Mucosa of descending colon (tissue), 3 donors: ENCODE data around the gene DLGAP4. TPM values are rescaled to one million over a fixed set of nuclear protein-coding genes. Genes with fewer than 3 reads are reported as not detected.

Experiments
- ATAC-seq: fragments of 200-7000 bp; cut with Tn5 transposase; one replicate; pipeline ENCODE4 v1.9.1; 2020; ENCODE audit warnings: mild to moderate bottlenecking, moderate library complexity
- DNase-seq, 3 donors: peaks; one replicate each; pipeline ENCODE4 v3.0.0-alpha.2; 2020
- H3K36me3 ChIP-seq: fragments of 200-600 bp; one replicate; pipeline ENCODE4 v1.8.0; 2021; ENCODE audit warnings: low read depth, mild to moderate bottlenecking
- H3K4me1 ChIP-seq: fragments of 200-600 bp; one replicate; pipeline ENCODE4 v1.8.0; 2021; ENCODE audit warnings: low read depth, mild to moderate bottlenecking
- H3K4me3 ChIP-seq: fragments of 200-600 bp; one replicate; pipeline ENCODE4 v1.8.0; 2021; ENCODE audit warnings: mild to moderate bottlenecking
- H3K9me3 ChIP-seq: fragments of 200-600 bp; one replicate; pipeline ENCODE4 v1.8.0; 2021; ENCODE audit warnings: mild to moderate bottlenecking
- intact Hi-C, 2 donors: fragments of 100-400 bp; cut with DNase I in 1 of 2; cut with micrococcal nuclease in 1 of 2; formaldehyde crosslinking; loops; one replicate each; pipeline versions ENCODE4 v1.11.0 to v1.11.1; 2022; cut with DNase I, micrococcal nuclease
- total RNA-seq, 3 donors: library from RNA; stranded (reverse); fragmentation: NEBNext Ultra II Directional in 2 of 3; extraction: Animal tissue kit (Norgen Biotek cat#: 25700) in 2 of 3; gene quantifications; one replicate each; pipeline versions ENCODE4 v1.2.1 to v1.2.4, GENCODE V29; 2021 to 2023
- TF ChIP-seq, protein P1 (sequence below): fragments of 200-600 bp; IDR thresholded peaks from one replicate; pipeline ENCODE4 v1.8.0; 2022; ENCODE audit warnings: antibody characterized with exemption, mild to moderate bottlenecking
- donor health status: DM: no; HTN: no; CAD: no; lungs with moderate emphysema.
- donor health status: DM: no; HTN: no; CAD: no.
- donor health status: DM: no; HTN: yes; CAD: no.

DLGAP4 gene
- total RNA-seq, 3 donors from 2014 or later: 40.0 to 66.3 (median 43.5) TPM

DNA sequence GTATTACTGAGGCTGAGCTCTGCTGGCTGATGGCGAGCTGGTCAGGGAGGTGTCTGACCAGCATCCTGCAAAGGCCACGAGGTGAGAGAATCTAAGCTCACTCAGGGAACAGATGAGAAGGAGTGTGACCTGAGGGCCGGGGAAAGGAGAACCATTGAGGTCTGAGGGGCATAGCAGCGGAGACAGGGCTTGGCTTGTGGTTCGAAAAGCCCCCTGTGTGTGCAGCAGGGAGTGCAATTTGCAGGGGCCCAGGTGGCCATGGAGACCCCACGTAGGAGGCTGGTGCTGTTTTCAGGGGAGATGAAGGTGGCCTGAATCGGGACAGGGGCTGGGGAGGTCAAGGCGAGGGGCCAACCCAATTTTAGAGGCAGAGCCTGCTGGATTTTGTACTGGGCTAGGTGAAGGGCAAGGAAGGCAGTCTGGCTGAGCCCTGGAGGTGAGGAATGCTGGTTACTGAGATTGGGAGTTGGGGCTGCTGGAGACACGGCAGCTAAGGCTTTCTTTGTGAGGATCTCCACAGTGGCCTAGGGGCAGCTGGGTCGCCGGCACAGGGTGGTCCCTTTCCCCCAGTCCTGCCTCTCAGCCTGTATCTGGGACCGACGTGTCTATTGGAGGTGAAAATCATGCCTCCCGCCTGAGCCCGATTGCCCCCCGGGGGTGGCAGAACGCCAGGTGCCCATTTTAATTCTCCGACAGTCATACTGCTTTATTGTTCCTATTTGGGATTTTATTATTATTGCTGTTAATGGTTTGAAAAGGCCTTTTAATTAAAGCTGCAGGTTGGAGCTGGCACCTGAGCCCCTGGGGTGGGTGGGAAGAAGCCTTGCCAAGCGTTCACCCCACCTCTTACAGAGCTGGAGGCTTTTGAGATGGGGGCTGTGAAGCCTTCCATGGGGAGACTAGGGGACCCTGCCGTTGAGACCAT, 28.4 kb downstream of the DLGAP4 start:
- H3K4me1 ChIP-seq: no peaks in the 10 kb centered on the region
- ATAC-seq: no peak
- intact Hi-C loops: no loop called here
- H3K9me3 ChIP-seq: no peaks in the 10 kb centered on the region
- H3K36me3 ChIP-seq: no peaks in the 10 kb centered on the region
- no peak for DNase-seq
- TF ChIP-seq, protein P1, sequence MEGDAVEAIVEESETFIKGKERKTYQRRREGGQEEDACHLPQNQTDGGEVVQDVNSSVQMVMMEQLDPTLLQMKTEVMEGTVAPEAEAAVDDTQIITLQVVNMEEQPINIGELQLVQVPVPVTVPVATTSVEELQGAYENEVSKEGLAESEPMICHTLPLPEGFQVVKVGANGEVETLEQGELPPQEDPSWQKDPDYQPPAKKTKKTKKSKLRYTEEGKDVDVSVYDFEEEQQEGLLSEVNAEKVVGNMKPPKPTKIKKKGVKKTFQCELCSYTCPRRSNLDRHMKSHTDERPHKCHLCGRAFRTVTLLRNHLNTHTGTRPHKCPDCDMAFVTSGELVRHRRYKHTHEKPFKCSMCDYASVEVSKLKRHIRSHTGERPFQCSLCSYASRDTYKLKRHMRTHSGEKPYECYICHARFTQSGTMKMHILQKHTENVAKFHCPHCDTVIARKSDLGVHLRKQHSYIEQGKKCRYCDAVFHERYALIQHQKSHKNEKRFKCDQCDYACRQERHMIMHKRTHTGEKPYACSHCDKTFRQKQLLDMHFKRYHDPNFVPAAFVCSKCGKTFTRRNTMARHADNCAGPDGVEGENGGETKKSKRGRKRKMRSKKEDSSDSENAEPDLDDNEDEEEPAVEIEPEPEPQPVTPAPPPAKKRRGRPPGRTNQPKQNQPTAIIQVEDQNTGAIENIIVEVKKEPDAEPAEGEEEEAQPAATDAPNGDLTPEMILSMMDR: no peak
- H3K4me3 ChIP-seq: no peak overlapping the region

DNA sequence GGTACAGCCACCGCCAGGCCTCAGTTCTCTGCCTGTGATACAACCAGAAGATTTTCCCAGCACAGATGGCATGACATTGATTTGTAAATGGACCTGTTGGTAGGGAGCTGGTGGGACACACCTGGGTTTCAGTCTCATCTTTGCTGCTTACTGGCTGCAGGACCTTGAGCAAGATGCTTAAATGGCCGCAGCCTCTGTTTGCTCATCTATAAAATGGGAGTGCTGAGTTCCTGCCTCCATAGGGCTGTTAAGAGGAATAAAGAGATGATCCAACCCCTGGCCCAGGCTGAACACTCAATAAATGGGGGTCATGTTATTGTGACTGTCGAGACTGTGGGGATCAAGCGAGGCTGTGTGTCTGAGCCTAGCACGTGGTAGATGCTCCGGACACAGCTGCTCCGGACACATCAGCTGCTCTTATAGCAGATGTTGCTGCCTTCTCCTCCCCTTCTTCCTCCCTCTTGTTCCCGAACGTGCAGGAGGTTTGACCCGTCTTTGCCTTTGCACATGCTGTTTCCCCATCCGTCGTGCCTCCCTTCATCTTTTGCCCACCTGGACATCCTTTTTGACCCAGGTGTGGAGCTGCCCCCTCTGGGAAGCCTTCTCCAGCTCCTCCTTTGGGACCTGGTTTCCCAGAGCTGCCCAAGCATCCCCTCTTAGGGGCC, 29.2 kb downstream of the DLGAP4 start:
- TF ChIP-seq, protein P1: no peak
- DNase-seq (no peak), ATAC-seq (no peak)
- no peaks in the 10 kb centered on the region for H3K36me3 ChIP-seq
- H3K4me1 ChIP-seq: no peaks in the 10 kb centered on the region
- H3K4me3 ChIP-seq: no peak overlapping the region
- no peaks in the 10 kb centered on the region for H3K9me3 ChIP-seq
- intact Hi-C loops: no loop called here

DNA sequence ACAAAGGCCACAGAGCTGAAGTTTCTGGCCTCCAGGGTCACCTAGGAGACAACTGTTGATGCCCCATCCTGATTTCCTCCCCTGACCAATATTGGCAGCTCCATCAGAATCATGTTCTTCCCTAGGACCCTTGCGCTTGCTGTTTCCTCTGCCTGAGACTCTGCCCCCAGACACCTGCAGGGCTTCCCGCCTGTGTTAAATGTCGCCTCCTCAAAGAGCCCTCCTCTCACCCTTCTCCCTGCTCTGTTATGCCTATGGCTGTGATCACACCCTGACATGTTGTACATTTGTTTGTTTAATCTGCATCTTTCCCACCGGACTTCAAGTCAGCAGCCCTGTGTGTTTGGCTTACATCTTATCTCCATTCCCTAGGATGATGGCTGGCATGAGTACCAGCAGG, 30.1 kb downstream of the DLGAP4 start:
- TF ChIP-seq, protein P1: no peak
- intact Hi-C loops: no loop called here
- Histone ChIP-seq H3K4me3 (no peak overlapping the region), H3K36me3 (no peaks in the 10 kb centered on the region), H3K4me1 (no peaks in the 10 kb centered on the region), H3K9me3 (no peaks in the 10 kb centered on the region)
- DNase-seq (no peak), ATAC-seq (no peak)

DNA sequence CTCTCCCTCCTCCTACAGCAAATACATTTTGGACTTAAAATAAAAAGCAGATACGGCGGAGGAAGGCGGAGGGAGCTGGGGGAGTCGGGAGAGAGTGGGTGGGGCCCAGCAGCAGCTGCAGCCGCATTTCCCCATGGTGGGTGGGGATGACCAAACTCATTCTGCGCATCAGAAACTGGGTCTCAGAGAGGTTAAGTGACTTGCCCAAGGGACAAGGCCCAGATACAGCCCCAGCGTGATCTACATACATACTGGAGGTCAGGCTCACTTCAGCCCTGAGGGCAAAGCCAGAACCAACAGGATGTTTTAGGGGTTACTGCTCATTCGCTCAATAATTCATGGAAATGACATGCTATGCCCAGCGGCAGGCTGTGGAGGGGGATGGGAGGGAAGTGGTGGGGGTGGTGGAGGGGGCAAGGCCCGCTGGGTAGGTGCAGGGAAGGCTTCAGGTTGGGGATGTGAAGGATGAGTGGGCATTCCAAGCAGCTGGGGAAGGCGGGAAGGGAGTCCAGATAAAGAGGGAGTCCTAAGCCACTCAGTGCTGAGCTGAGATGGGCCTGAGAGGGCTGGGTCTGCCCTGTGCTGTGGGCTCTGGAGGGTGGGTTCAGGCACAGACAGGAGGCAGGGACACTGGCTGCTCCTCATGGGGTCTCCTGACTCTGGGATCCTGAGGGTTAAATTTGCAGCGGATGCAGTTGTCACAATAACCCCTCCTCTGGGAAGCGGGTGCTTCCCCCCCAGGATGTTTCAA, 31.0 kb downstream of the DLGAP4 start:
- intact Hi-C loops: no loop called here
- no peak for DNase-seq
- Histone ChIP-seq H3K4me3 (no peak overlapping the region), H3K4me1 (no peaks in the 10 kb centered on the region), H3K36me3 (no peaks in the 10 kb centered on the region), H3K9me3 (no peaks in the 10 kb centered on the region)
- ATAC-seq: no peak
- TF ChIP-seq, protein P1: no peak

DNA sequence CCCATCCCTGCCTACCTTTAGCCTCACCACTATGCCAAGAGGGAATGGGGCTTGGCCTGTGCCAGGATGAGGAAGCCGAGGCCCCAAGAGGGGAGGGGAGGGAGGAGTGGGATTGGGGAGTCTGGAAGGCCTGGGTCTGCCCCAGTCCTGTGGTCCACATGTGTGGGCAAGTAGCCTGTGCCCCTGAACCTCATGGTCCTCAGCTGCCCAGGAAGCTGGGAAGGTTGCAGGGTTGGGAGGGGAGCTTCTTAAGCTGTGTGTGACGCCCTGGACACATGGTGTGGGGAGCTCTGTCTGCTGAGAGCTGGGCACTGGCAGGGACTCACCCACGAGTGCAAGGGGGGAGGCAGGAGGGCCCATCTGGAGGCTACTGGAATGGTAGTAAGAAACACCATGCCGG, 31.7 kb downstream of the DLGAP4 start:
- H3K9me3 ChIP-seq: no peaks in the 10 kb centered on the region
- H3K4me3 ChIP-seq: no peak overlapping the region
- no peak for ATAC-seq
- TF ChIP-seq, protein P1: no peak
- no peaks in the 10 kb centered on the region for H3K36me3 ChIP-seq
- no peaks in the 10 kb centered on the region for H3K4me1 ChIP-seq
- no peak for DNase-seq
- intact Hi-C loops: no loop called here
